ENCODE data around the gene ADNP. TPM values are rescaled to one million over a fixed set of nuclear protein-coding genes. Genes with fewer than 3 reads are reported as not detected.

ADNP gene
- total RNA-seq, 2 donors from 2014 or later: 52.5 to 54.2 TPM

Other genes starting within 250 kb of the ADNP start
- 1 to 10 TPM; 3.2 to 3.9 TPM for gene RIPOR3, start 239.9 kb downstream of the ADNP start, total RNA-seq
- 10 to 100 TPM; 19.8 to 38.4 TPM for gene PARD6B, start 199.9 kb downstream of the ADNP start, total RNA-seq
- gene BCAS4, start 136.4 kb downstream of the ADNP start, total RNA-seq: 1 to 10 TPM in 1 of 2 donors, under 1 TPM in 1; 0.85 to 2.8 TPM
- gene DPM1, start 27.1 kb upstream of the ADNP start, total RNA-seq: 10 to 100 TPM; 33.1 to 34.1 TPM
- gene MOCS3, start 27.4 kb upstream of the ADNP start, total RNA-seq: 1 to 10 TPM; 3.7 to 4.0 TPM
- gene KCNG1, start 91.7 kb upstream of the ADNP start, total RNA-seq: 10 to 100 TPM in 1 of 2 donors, 1 to 10 TPM in 1; 2.3 to 15.2 TPM

Data from left colon (tissue), 2 donors.